Astrocyte of the cerebellum (primary cell): ENCODE data around the gene ANAPC1.
"Not testable (repeated sequence)": the region's sequence is repeated elsewhere in the genome, so short reads cannot be mapped to it uniquely, and the experiment has no call there.

Source experiments
- DNase-seq: peaks from one replicate; pipeline ENCODE4 v3.0.0-alpha.2; 2011; ENCODE audit warnings: low read depth
- H3K4me3 ChIP-seq: 2 replicates; pipeline ENCODE4 v1.5.1; 2011; ENCODE audit warnings: mild to moderate bottlenecking, low read depth, low read length, moderate library complexity
- CTCF ChIP-seq: IDR thresholded peaks from 2 replicates; pipeline ENCODE4 v1.5.1; 2012; ENCODE audit warnings: low read length, low read depth, moderate library complexity, mild to moderate bottlenecking; ENCODE audit errors: missing control alignments
- in situ Hi-C: cut with HindIII; loops from 2 replicates; pipeline ENCODE4 v1.10.0; 2017; ENCODE audit warnings: low sequenced_read_pairs

Gene ANAPC1

GRCh38 chr2:111750641-111751040 is 133.4 kb downstream of the ANAPC1 start:
- in situ Hi-C loops, DNase-seq, H3K4me3 ChIP-seq: not testable (repeated sequence)

- H3K4me3 ChIP-seq, DNase-seq, in situ Hi-C loops: not testable (repeated sequence)
Observed at GRCh38 chr2:111748429-111748828, 135.6 kb downstream of the ANAPC1 start.

GRCh38 chr2:111747410-111748115 is 136.4 kb downstream of the ANAPC1 start:
- H3K4me3 ChIP-seq, in situ Hi-C loops, DNase-seq: not testable (repeated sequence)
- TF ChIP-seq CTCF, result peak; percentile 38

GRCh38 chr2:111744751-111745150 is 139.2 kb downstream of the ANAPC1 start:
- H3K4me3 ChIP-seq, DNase-seq, in situ Hi-C loops: not testable (repeated sequence)

- in situ Hi-C loops, H3K4me3 ChIP-seq, DNase-seq: not testable (repeated sequence)
Observed at GRCh38 chr2:111741517-111741916, 142.5 kb downstream of the ANAPC1 start.

GRCh38 chr2:111735838-111736721 is 147.9 kb downstream of the ANAPC1 start:
- TF ChIP-seq CTCF, result peak; percentile 39
- DNase-seq, result peak; percentile 37
- H3K4me3 ChIP-seq, in situ Hi-C loops: not testable (repeated sequence)

- DNase-seq, in situ Hi-C loops: not testable (repeated sequence)
Observed at GRCh38 chr2:111735420-111735819, 148.6 kb downstream of the ANAPC1 start.

GRCh38 chr2:111729812-111730458 is 154.1 kb downstream of the ANAPC1 start:
- in situ Hi-C loops, DNase-seq, H3K4me3 ChIP-seq: not testable (repeated sequence)

More at GRCh38 chr2:111735420-111735819, 148.6 kb downstream of the ANAPC1 start:
- H3K4me3 ChIP-seq, result not testable (repeated sequence)

GRCh38 chr2:111727611-111728110 is 156.3 kb downstream of the ANAPC1 start:
- in situ Hi-C loops, DNase-seq, H3K4me3 ChIP-seq: not testable (repeated sequence)

GRCh38 chr2:111725742-111726141 is 158.3 kb downstream of the ANAPC1 start:
- in situ Hi-C loops, H3K4me3 ChIP-seq, DNase-seq: not testable (repeated sequence)
- peak; percentile 28 for TF ChIP-seq CTCF

GRCh38 chr2:111719610-111720009 is 164.4 kb downstream of the ANAPC1 start:
- DNase-seq, in situ Hi-C loops, H3K4me3 ChIP-seq: not testable (repeated sequence)
